Kidney (tissue), 14 donors: ENCODE data around the gene DIAPH3. TPM values are rescaled to one million over a fixed set of nuclear protein-coding genes. Genes with fewer than 3 reads are reported as not detected.
"Not testable (repeated sequence)": the region's sequence is repeated elsewhere in the genome, so short reads cannot be mapped to it uniquely, and the experiment has no call there.

Experiments
- DNase-seq, 5 donors: peaks; one replicate each; pipeline ENCODE4 v3.0.0-alpha.2; 2013 to 2020
- FAIRE-seq: peaks from 2 replicates; lab custom pipeline; 2012; peaks lifted over from hg19 to GRCh38; lab: Jason Lieb, UNC
- H3K27ac ChIP-seq, 2 donors: one replicate each; pipeline ENCODE4 v1.7.0; 2013; ENCODE audit warnings: low read depth in 2 of 2, low read length in 2 of 2, inconsistent platforms in 1 of 2
- H3K27me3 ChIP-seq: one replicate; pipeline ENCODE4 v1.7.1; 2013; ENCODE audit warnings: low read length, inconsistent platforms; ENCODE audit not compliant: control insufficient read depth, insufficient read depth
- H3K36me3 ChIP-seq, 3 donors: one replicate each; pipeline versions ENCODE4 v1.7.0 to v1.7.1; 2013; ENCODE audit warnings: low read length in 3 of 3, control low read depth in 1 of 3, inconsistent platforms in 1 of 3; ENCODE audit not compliant: insufficient read depth in 3 of 3, control insufficient read depth in 2 of 3
- H3K4me1 ChIP-seq, 3 donors: one replicate each; pipeline versions ENCODE4 v1.7.0 to v1.7.1; 2013; ENCODE audit warnings: low read length in 3 of 3, inconsistent platforms in 1 of 3, low read depth in 1 of 3; ENCODE audit not compliant: control insufficient read depth in 2 of 3, insufficient read depth in 2 of 3
- H3K4me3 ChIP-seq, 3 donors: one replicate each; pipeline versions ENCODE4 v1.7.0 to v1.8.1; 2013; ENCODE audit warnings: low read length in 3 of 3, control low read depth in 1 of 3, inconsistent platforms in 1 of 3
- H3K9ac ChIP-seq, 3 donors: one replicate each; pipeline versions ENCODE4 v1.7.0 to v1.7.1; 2013; ENCODE audit warnings: low read length in 3 of 3, control low read depth in 1 of 3, inconsistent platforms in 1 of 3
- H3K9me3 ChIP-seq, 3 donors: one replicate each; pipeline versions ENCODE4 v1.7.0 to v1.7.1; 2013; ENCODE audit warnings: low read length in 3 of 3, control low read depth in 1 of 3, inconsistent platforms in 1 of 3; ENCODE audit not compliant: control insufficient read depth in 2 of 3, insufficient read depth in 1 of 3
- intact Hi-C: fragments of 100-400 bp; cut with DNase I; formaldehyde crosslinking; loops from one replicate; pipeline ENCODE4 v1.11.1; 2022
- polyA plus RNA-seq: library from polyadenylated mRNA; stranded (reverse); fragments of 350-450 nt; fragmentation: Illumina TruSeq; extraction: RNeasy Lipid Tissue Mini Kit (QIAGEN cat#74804); gene quantifications from one replicate; pipeline ENCODE4 v1.2.3, GENCODE V29; 2014; ENCODE audit warnings: low read depth, low replicate concordance; ENCODE audit not compliant: insufficient read depth
- total RNA-seq: library from RNA; stranded (reverse); fragmentation: NEBNext Ultra II Directional; extraction: Animal tissue kit (Norgen Biotek cat#: 25700); gene quantifications from one replicate; pipeline ENCODE4 v1.2.1, GENCODE V29; 2021
- TF ChIP-seq, protein P1 (sequence below): IDR thresholded peaks from 3 replicates; pipeline ENCODE4 v1.5.1; 2012; ENCODE audit warnings: mild to moderate bottlenecking, moderate library complexity, borderline replicate concordance; ENCODE audit not compliant: insufficient read depth; ENCODE audit errors: extremely low read depth
- donor health status: control.
- donor health status: control.
- donor health status: control.
- donor health status: control.
- donor health status: control.
- donor health status: DM: yes; HTN: yes; CAD: no.
- donor health status: Normal renal cell carcinoma (clear cell type).

Gene DIAPH3
- total and polyA plus RNA-seq, 2 donors from 2014 or later = 2.0 to 2.7 TPM

DNA sequence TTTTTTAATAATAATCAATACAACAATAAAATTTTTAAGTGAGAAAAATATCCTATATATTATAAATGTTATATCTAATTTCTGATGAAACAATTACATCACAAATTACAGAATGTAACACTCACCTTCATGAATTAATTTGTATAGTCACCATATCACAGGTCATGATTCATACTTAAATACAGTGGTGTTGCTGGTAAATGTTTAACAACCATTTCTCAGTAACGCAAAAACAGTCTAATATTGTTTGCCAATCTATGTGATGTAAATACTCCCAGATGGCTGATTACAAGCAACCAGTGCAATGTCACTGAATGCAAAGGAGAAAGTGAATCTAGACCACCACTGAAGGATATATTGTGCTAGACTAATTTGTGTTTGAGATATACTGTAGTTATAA, 97.5 kb downstream of the DIAPH3 start:
- no peaks in the 10 kb centered on the region for H3K9me3 ChIP-seq
- H3K4me1 ChIP-seq = no peaks in the 10 kb centered on the region
- H3K9ac ChIP-seq = no peak overlapping the region
- intact Hi-C loops = no loop called here
- TF ChIP-seq, protein P1, sequence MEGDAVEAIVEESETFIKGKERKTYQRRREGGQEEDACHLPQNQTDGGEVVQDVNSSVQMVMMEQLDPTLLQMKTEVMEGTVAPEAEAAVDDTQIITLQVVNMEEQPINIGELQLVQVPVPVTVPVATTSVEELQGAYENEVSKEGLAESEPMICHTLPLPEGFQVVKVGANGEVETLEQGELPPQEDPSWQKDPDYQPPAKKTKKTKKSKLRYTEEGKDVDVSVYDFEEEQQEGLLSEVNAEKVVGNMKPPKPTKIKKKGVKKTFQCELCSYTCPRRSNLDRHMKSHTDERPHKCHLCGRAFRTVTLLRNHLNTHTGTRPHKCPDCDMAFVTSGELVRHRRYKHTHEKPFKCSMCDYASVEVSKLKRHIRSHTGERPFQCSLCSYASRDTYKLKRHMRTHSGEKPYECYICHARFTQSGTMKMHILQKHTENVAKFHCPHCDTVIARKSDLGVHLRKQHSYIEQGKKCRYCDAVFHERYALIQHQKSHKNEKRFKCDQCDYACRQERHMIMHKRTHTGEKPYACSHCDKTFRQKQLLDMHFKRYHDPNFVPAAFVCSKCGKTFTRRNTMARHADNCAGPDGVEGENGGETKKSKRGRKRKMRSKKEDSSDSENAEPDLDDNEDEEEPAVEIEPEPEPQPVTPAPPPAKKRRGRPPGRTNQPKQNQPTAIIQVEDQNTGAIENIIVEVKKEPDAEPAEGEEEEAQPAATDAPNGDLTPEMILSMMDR = no peak
- no peak overlapping the region for H3K27ac ChIP-seq
- H3K27me3 ChIP-seq = no peaks in the 10 kb centered on the region
- no peak overlapping the region for H3K4me3 ChIP-seq
- no peaks in the 10 kb centered on the region for H3K36me3 ChIP-seq
- FAIRE-seq = peak; percentile 81
- no peak for DNase-seq

DNA sequence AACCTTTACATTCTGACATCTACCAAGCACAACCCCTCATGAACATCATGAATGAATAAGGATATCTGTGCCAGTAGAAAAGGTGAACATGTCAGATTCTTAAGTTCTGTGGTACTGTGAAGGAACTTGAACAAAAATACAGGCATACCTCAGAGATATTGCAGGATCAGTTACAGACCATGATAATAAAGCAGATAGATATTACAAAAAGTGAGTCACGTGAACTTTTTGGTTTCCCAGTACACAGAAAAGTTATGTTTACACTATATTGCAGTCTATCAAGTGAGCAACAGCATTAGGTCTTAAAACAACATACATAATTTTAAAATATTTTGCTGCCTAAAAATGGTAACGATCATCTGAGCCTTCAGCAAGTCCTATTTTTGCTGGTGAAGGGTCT, 101.2 kb downstream of the DIAPH3 start:
- H3K27me3 ChIP-seq = no peaks in the 10 kb centered on the region
- no peak overlapping the region for H3K4me3 ChIP-seq
- TF ChIP-seq, protein P1 = no peak
- H3K9ac ChIP-seq = no peak overlapping the region
- no peak overlapping the region for H3K27ac ChIP-seq
- H3K9me3 ChIP-seq = no peaks in the 10 kb centered on the region
- FAIRE-seq = no peak
- intact Hi-C loops = no loop called here
- no peaks in the 10 kb centered on the region for H3K4me1 ChIP-seq
- DNase-seq = no peak
- H3K36me3 ChIP-seq = no peaks in the 10 kb centered on the region

DNA sequence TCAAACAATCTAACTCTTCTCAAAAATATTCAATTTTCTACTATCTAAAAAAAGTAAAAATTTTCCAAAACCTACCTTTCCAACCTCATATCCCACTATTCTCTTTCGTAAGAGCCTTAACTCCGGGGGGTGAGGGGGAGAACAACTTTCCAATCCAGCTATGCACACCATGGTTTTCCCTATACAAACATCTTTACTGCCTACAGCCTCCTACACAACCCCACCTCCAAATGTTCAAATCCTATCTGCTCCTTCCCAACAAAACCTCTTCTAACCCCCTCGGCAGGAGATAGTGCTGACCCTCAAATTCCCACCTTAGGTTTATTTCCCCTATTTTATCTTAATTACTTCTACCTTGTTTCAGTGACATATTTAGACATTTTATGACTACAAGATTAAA, 102.0 kb downstream of the DIAPH3 start:
- Histone ChIP-seq H3K27me3 (no peaks in the 10 kb centered on the region), H3K36me3 (no peaks in the 10 kb centered on the region), H3K9me3 (no peaks in the 10 kb centered on the region), H3K27ac (no peak overlapping the region), H3K4me3 (no peak overlapping the region), H3K9ac (no peak overlapping the region), H3K4me1 (no peaks in the 10 kb centered on the region)
- FAIRE-seq (no peak), DNase-seq (no peak)
- intact Hi-C loops = no loop called here
- TF ChIP-seq, protein P1 = no peak

DNA sequence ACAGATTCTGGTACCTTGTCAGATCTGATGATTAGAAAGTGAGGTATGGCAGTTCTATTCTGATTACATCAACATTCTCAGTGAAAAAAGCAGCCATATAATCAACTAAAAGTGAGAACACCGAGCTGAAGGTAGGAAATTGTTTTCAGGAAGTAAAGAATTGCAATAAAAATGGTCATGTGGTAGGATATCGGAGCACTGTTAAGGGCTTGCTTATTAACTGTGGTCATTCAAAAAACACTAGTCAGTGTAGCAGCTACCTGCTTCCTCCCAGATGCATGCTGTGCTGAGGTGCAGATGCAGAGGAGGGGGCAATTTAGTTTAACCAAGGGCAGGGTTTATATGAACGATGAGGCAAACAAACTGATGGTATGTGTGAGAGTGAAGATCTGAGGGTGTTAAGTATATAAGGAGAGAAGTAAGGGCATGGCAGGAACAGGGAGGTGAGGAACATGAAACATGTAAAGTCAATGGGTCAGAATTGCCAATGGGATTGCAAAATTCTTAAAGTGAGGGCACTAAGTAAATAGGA, 111.9 kb downstream of the DIAPH3 start:
- Histone ChIP-seq H3K9ac (no peak overlapping the region), H3K4me1 (no peaks in the 10 kb centered on the region), H3K4me3 (no peak overlapping the region), H3K27me3 (no peaks in the 10 kb centered on the region), H3K27ac (no peak overlapping the region), H3K36me3 (no peaks in the 10 kb centered on the region), H3K9me3 (no peaks in the 10 kb centered on the region)
- TF ChIP-seq, protein P1 = no peak
- intact Hi-C loops = no loop called here
- FAIRE-seq (no peak), DNase-seq (no peak)

DNA sequence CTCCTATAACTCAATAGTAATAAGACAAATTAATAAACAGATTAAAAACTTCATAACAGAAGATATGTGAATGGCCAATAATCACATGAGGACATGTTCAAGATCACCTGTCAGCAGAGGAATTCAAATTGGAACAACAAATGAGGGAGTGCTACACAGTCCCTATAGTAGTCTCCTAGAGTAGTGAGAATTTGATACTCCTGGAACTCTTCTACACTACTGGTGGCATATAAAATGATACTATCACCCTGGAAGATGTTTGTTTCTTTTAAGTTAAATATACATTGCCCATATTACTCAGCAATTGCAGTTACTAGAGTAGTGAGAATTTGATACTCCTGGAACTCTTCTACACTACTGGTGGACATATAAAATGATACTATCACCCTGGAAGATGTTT, 115.4 kb downstream of the DIAPH3 start:
- FAIRE-seq, DNase-seq, H3K9me3 ChIP-seq, H3K4me1 ChIP-seq, intact Hi-C loops, H3K27ac ChIP-seq, H3K36me3 ChIP-seq, H3K27me3 ChIP-seq, H3K4me3 ChIP-seq, H3K9ac ChIP-seq: not testable (repeated sequence)
